ENCODE data around the gene GLRX3.

GRCh38 chr10:130222381-130222780 is 86.2 kb downstream of the GLRX3 start:
- TF ChIP-seq CTCF (IDR thresholded peaks at IDR 0.05), result no peak
- no peak for TF ChIP-seq POLR2A (IDR thresholded peaks at IDR 0.05)

All from vagina (tissue), 2 donors.